NCI-H345 treated with DMSO at 0.1 percent for 48 hours (cell line): Measurements from ENCODE around the gene FAM180B.
A peak's percentile ranks its signal among the peaks of the same experiment; 100 is the strongest.

Experiments used
- DNase-seq: peaks from one replicate; lab custom pipeline; 2025; ENCODE audit not compliant: unreplicated experiment; lab: John Stamatoyannopoulos, UW

FAM180B gene

DNA sequence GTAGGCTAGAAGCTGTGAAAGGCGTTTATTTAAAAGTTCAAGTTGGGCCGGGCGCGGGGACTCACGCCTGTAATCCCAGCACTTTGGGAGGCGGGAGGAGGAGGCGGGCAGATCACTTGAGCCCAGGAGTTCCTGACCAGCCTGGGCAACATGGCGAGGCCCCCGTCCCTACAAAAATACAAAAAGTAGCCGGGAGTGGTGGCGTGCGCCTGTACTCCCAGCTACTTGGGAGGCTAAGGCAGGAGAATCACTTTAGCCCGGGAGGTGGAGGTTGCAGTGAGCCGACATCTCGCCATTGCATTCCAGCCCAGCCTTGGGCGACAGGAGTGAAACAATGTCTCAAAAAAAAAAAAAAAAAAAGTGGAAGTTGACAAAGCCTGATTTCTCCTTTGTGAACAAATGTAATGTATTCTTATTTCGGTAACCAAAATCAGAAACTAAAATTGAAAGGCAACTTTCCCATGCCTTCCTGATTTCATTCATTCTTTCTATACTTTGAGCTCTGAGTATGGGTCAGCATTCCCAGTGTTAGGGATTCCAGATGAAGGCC, 20.3 kb upstream of the FAM180B start:
- no peak for DNase-seq

DNA sequence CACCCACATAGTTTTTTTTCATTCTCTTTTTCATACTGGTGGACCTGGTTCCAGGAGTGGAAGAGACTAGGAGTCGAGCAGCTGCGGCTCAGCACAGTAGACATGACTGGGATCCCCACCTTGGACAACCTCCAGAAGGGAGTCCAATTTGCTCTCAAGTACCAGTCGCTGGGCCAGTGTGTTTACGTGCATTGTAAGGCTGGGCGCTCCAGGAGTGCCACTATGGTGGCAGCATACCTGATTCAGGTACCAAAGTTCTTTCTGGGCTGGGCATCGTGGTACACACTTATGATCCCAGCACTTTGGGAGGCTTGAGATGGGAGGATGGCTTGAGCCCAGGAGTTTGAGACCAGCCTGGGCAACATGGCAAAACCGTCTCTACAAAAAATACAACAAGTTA, 16.8 kb upstream of the FAM180B start:
- no peak for DNase-seq

DNA sequence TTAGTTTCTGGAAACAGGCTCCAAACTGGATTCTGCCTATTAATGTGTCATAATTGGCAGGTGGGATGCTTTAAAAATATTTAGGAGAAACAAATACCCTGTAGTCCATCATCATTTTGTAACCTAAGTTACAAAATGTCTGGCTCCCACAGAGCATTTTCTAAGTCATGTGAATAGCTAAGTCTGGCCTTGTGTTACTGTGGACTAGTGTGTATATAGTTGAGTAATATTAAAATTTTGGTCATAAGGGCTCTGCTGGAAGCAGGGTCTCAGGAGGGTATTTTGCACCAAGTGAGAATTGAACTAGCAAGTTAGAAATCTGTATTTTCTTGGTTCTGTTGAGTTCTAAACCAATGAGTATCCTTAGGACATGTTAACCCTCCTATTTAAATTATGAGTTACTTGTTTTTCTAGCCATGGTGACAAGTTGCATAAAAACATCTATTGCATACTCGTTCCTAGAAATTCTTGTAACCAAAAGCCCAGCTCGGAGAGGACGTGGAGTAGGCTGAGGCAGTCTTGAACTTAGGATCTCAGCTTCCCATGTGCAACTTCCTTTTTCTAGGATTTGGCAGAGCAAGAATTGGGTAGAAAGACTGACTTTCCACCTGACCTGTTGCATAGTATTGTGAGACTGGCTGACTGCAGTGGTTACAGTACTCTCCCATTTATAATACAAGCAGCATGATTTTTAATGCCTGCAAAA, 15.7 kb upstream of the FAM180B start:
- no peak for DNase-seq

DNA sequence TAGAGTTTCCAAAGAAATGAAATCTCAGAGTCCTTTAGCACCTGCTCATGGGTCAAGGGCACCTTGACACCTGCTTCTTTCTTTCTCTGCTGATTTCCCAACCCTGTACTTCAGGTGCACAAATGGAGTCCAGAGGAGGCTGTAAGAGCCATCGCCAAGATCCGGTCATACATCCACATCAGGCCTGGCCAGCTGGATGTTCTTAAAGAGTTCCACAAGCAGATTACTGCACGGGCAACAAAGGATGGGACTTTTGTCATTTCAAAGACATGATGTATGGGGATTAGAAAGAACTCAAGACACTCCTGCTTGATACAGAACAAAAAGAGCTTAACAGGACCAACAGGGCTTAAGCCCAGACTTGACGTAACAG, 15.1 kb upstream of the FAM180B start:
- DNase-seq = no peak

DNA sequence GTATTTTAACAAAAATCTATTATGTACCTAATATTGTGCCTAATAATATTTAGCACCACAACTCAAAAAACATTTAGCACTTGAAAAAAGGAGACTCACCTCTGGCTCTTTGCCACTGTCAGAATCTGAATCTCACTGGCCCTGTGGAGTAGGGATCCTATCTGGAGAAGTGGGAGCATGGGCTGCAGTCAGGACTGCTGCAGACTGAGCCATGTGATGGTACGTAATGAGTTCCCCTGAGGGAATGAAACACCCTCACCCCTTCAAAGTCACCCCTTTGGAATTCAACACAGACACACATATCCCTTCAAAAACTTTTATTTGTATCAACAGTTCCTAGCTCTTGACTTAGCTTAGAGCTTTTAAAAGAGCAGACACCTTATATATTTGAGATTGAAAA, 14.6 kb upstream of the FAM180B start:
- DNase-seq = no peak

DNA sequence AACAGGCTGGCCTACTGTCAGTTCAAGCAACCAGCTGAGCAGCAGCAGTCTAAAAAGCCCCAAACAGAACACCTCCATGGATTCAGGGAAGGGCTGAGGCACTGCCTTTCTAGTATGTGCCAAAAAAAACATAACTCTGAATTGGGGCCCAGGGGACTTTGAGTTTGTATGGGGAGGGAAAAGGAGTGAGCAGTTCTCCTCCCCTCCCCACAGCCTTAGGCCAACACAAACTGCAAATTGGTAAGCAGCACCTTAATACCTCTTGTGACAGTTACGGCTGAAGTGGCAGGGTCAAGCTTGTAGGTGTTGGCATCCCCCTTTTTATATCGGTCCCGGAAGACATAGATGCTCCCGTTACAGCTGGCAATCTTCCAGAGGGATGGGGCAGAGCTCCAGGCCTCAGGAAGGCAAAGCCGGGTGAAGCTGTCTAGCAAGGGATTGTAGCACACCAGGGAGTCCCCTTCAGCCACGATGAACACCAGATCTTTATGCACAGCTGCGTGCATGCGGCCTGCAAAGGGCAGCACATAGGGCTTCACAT, 13.7 kb upstream of the FAM180B start:
- DNase-seq = no peak

DNA sequence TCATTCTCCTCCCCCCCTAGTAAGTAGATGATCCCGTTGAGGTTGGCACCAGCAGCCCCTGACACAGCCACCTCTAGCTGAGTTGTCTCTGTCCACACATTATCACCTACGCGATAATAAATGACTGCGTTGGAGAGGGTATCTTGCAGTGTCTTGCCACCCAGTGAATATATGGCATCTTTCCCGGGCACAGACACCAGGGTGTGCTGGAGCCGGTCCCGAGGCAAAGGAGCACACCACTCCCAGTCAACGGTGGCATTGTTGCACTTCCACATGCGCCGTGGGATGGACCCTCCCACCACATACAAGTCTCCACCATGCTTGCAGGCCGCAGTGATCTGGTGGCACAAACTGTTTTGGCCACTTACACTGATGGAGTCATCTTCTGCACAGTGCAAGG, 13.2 kb upstream of the FAM180B start:
- no peak for DNase-seq

DNA sequence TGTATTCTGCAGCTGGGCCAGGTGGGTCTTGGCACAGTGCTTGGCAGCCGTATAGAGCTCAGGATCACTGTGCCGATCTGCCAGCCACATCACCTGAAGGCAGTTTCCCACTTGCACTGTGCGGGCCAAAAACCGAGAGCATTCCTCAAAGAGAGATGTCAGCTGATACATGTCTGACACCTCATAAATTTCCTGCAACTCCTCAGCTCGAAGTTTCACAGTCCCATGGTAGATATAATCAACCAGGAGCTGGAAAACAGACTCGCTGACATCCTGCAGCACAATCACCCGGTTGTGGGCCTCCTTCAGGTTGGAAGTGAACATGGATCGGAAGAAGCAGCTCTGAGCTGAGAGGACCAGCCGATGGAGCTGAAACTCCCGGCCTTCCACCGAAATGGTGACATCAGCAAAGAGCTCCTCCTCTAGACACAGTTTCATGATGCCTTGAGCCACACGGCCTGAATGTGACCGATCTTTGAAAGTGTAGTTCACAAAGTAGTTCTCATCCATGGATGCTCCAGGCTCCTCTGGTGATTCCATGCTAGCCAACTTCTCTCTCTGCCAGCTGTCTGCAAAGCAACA, 8.9 kb upstream of the FAM180B start:
- DNase-seq = no peak

DNA sequence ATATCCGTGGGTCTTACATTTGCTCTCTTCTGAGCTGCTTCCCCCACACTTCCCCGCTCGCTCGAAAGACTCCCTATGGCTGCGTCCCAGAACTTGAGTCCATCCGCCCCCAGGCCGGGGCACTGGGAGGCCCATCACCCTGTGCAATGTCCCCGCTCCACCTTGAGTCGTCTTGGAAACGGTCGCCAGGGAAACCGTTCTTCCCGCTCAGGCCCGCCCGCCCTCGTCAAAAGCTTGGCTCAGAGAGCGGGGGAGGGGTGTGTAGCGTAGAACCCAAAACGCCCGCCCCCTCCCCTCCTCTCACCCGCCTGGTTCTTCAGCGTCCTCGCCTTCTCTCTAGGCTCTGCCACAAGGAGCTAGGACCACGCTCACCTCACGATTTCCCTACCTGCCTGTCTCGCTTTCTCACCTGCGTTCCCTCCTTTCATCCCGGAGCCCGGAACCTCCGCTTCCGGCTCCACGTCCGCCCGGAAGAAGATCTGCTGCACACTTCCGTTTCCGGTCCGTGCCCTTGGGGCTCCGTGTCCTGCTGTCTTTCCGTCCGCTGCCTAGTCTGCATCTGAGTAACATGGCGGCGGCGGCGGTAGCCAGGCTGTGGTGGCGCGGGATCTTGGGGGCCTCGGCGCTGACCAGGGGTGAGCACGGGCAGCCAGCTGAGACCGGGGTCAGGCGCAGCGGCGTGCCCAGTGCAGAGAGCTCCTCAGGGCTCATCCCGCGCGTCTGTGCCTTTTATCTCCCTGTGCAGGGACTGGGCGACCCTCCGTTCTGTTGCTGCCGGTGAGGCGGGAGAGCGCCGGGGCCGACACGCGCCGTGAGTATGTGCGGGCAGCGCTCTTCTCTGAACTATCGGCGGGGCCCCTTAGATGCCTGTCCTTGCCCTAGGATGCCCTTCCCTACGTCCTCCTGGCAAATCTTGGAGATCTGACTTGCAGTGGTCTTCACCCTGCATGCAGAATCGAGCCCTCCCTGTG, 7.7 kb upstream of the FAM180B start, which contains the start of the genes KBTBD4 and NDUFS3:
Gene KBTBD4, minus strand, starts transcription at position 447 of the 971 bp plus-strand sequence. Its CDS starts 19 bp downstream, at position 428.
Gene NDUFS3, plus strand, starts transcription at position 551 of the 971 bp plus-strand sequence. Its CDS starts 18 bp downstream, at position 569.
- DNase-seq = peak; percentile 68

DNA sequence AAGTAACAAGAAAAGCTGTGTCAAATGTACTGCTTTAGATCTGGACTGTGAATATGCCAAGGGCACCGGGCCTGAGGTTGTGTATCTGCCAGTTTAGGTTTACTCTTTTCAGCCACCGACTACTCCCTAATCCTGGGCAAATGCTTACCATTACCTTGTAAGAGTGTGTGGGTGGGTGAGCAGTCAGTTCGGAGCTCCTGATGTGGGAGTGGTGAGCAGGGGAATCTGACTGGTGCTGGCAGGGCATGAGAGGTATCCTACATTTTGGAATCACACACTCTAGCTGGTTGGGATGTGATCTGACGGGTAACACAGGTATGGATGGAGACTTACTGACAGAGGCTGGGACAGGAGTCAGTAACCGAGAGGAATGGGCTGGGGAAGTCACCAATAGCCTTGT, 2.6 kb upstream of the FAM180B start:
- no peak for DNase-seq

DNA sequence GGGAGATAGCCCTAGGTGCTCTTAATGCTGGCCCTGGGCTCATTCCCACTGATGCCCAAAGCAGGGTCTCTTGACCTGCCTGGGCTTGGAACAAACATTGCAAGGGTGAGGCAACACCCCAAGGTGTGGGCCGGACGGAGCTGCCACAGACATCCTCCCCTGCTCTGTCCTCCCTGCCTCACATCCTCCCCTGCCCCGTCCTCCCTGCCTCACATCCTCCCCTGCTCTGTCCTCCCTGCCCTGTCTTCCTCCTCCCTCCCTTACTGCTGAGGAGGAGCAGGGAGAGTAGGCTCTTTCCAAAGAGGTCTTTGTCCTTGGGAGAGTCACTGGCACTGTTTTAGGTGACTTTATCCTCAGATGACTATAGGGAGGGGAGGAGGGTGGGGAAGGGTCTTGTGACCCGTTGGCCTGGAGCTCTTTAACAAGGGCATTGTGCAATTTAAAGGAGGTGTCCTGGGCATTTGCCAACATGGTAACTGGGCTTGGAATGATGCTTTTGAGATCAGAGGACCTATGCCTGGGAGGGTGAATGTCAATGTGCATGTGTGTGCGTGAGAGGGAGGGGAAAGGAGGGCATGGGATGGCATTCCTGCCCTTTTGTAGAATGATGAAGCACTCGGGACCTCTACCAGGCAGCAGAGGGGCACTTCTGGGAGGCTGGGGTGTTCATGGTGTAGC, 700 bp downstream of the FAM180B start:
- DNase-seq = no peak

DNA sequence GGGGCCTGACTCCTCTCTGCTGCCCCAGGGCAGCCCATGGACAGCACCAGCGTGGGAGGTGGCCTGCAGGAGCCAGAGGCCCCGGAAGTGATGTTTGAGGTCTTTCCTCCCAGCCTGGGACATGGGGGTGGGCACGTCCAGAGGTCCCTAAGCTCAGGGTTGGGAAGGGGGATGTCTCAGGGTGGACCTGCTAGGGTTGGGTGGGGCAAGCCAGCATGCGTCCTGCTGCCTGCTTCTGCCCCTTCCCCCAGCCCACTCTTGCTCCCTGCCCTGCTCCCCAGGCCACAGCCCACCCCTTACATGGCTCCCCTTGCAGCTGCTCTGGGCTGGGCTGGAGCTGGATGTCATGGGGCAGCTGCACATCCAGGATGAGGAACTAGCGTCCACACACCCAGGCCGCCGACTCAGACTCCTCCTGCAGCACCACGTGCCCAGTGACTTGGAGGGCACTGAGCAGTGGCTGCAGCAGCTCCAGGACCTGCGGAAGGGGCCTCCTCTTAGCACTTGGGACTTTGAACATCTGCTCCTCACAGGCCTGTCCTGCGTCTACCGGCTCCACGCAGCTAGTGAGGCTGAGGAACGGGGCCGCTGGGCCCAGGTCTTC, 1.3 kb downstream of the FAM180B start:
- DNase-seq = no peak

DNA sequence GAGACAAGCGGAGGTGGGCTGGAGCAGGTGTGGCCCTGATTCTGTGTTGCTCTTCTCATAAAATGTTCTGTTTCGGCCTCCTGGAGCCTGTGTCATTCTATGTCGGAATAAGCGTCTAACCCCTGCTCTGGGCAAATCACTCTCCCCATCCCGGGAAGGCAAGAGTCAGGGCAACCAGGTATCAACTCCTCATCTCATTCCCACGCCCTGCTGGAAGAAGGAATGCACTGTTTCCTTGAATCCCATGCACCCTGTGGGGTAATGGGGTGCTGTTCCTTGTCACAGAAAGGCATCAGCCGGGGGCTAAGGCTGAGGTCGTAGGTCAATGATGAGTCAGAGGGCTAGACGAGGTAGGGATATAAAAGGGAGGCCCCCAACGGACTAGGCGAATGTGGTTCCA, 2.6 kb downstream of the FAM180B start:
- no peak for DNase-seq

DNA sequence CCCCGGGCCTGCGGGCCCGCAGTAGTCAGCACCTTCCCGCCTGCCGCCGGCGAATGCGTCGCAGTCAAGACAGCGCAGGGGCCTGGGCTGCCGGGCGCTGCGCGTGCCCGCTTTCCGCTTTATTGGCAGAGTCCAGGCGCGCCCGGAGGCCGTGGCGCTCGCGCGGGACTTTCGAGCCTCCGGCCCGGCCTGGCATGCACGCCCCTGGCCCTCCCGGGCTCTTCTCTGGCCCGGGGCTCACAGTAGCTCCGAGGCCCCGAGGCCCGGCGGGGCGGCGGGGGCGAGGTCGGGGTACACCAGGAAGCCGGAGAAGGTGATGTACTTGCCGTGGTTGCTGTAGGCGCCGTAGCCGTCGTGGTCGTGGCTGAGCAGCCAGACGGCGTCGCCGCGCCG, 3.1 kb downstream of the FAM180B start:
- DNase-seq = no peak

DNA sequence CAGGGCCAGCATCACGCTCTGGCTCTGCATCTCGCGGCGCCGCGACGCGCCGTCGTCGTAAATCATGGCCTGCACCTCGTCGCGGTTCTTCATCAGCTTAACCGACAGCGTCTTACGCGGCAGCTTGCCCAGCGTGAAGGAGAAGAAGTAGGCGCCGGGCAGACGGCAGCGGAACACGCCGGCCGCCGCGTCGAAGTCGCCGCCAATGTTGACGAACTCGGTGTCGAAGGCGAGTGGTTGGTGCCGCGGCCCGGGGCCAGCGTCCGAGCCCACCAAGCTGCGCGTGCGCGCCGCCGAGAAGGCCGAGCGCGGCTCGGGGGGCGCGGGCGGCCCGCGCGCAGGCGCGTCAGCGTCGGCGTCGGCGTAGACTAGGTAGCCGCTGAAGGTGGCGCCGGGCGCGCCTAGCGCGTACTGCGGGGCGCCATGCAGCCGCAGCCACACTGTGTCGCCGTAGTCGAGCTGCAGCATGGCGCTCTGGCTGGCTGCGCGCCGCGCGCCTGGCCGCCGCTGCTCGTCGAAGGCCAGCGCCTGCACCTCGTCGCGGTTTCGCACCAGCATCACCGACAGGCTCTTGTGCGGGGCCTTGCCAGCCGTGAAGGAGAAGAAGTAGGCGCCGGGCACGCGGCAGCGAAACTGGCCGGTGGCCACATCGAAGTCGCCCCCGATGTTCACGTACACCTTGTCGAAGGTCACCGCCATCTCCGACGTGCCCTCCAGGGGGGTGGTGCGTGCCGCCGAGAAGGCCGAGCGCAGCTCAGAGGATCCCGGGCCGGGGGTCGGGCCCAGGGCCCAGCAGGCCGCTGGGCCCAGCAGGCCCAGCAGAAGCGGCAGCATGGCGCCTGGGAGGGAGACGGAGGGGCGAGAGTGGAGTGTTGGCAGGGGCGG, 3.7 kb downstream of the FAM180B start:
- DNase-seq = no peak

DNA sequence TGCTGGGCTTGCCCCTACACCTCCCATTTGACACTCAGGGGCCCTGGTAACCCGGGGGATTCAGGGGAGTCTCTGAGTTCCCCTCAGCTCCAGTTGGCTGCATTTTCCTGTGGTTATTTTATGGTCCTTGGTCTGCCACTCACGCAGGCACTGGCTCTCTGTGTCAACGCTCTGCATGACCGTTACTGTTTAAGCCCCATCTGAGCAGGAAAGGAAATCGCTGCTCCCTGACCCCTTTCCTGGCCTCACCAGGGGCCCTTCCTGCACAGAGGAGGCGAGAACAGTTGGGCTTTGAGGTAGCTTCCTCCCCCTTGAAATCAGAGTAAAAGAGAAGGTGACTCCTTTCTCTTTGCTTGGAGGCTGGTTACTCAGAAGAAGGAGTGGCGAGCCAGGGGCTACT, 5.3 kb downstream of the FAM180B start:
- DNase-seq = no peak

DNA sequence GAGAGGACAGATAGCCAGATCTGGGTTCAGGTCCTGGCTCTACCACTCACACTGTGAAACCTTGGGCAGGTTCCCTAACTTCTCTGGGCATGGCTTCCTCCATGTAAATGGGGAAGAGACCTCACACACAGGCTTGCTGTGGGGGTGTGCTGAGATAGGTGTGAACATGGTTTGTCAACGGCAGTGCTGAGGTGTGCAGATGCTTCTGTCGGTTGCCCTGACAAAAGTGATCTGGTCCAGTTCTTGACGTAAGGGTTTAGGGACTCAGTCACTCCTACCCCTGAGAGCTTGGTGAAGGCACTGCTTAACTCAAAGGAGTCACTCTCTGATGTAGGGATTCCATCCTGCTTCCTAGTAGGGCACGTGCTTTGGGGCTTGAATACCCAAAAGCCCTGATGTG, 5.8 kb downstream of the FAM180B start:
- no peak for DNase-seq

DNA sequence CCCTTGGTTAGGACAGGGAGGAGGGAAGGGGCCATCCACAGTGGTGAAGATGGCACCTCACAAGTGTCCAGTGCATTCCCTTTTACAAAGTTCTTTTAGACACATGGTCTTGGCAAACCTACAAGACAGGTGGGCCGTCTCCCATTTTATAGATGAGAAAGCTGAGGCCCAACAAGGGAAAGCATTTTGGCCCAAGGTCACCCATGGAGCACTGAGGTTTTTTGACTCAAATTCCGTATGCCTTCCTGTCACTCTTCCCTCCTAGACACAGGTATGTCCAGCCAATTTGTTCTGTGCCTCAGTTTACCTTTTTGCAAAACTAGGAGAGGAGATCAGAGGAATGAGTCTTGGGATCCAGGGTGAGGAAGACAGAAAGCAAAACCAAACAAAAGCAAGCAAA, 6.5 kb downstream of the FAM180B start:
- no peak for DNase-seq

DNA sequence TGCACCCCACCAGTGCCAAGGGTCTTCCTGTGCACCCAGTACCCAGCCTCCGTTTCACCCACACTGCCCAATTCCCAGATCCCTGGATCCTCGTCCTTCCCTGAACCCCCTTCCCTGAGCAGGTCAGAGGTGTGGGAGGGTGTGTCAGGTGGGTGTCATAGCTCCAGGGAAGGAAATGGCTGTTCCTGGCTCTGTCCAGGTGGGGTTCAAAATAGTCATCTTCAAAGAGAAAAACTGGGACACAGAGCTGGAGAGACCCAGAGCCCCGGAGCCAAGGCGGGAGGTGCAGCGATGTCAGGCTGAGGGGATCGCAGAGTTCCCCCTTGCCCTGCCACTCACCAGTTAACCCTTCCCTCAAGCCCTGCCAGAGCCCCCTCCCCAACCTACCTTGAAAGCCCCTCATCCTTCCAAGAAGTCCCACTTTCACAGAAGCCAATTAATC, 7.0 kb downstream of the FAM180B start:
- DNase-seq = no peak
